ENCODE results near the gene RAG1. TPM values are rescaled to one million over a fixed set of nuclear protein-coding genes. Genes with fewer than 3 reads are reported as not detected.

Gene RAG1
- total RNA-seq = 3.3 and 5.1 TPM in 2 replicates

GRCh38 chr11:36567694-36568093 lies at the start of gene RAG1:
TSS of gene RAG1 (plus strand) at chr11:36568007. CDS start at chr11:36573305, 5,298 bp downstream.

GRCh38 chr11:36594316-36594989 lies 26.6 kb downstream of the RAG1 start, which contains the start of gene IFTAP:
TSS of gene IFTAP (plus strand) at chr11:36594502. CDS start at chr11:36610104, 15,602 bp downstream.

GRCh38 chr11:36598051-36598450 lies 30.2 kb downstream of the RAG1 start, which contains the start of gene RAG2:
TSS of gene RAG2 (minus strand) at chr11:36598236. CDS start at chr11:36594168, 4,068 bp downstream.

Other genes with a start within 250 kb of the RAG1 start
- gene TRAF6, start 57.7 kb upstream of the RAG1 start, total RNA-seq = 17.3 and 23.1 TPM in 2 replicates
- 19.2 and 25.3 TPM in 2 replicates for gene IFTAP, start 26.5 kb downstream of the RAG1 start, total RNA-seq
- not detected in 2 replicates for gene RAG2, start 30.2 kb downstream of the RAG1 start, total RNA-seq